ENCODE data around the gene PCGF6. TPM values are rescaled to one million over a fixed set of nuclear protein-coding genes. Genes with fewer than 3 reads are reported as not detected.
"Not testable (repeated sequence)": the region's sequence is repeated elsewhere in the genome, so short reads cannot be mapped to it uniquely, and the experiment has no call there.

Gene PCGF6
- total RNA-seq, 1 experiment from 2014 or later: 11.6 TPM

- intact Hi-C loops (cut with micrococcal nuclease): no loop called here
- no peaks in the 10 kb centered on the region for H3K27me3 ChIP-seq (ENCODE audit: low read length)
- no peaks in the 10 kb centered on the region for H3K36me3 ChIP-seq (ENCODE audit: low read depth, low read length)
- no TSS peak for BruUV-seq (replicated peaks)
- H3K9me2 ChIP-seq (replicated peaks; ENCODE audit: low read length): no peaks in the 10 kb centered on the region
- no peak for ATAC-seq
- peak; percentile 3 for DNase-seq
- H3K9ac ChIP-seq (ENCODE audit: low read length): no peak overlapping the region
- no peaks in the 10 kb centered on the region for H3K4me1 ChIP-seq (ENCODE audit: insufficient read depth, low read length)
- H3K9me3 ChIP-seq (ENCODE audit: low read length): no peaks in the 10 kb centered on the region
- no peaks in the 10 kb centered on the region for H4K20me1 ChIP-seq (ENCODE audit: low read length)
- no peaks in the 10 kb centered on the region for H3K79me2 ChIP-seq (ENCODE audit: low read length)
- no peak overlapping the region for H3K4me2 ChIP-seq (ENCODE audit: low read length)
- H2AFZ ChIP-seq (ENCODE audit: low read length): no peak overlapping the region
- TF ChIP-seq EZH2phosphoT487 (IDR thresholded peaks at IDR 0.05; ENCODE audit: borderline replicate concordance, low read length) (no peak), CTCF (conservative IDR thresholded peaks at IDR 0.05; ENCODE audit: low read depth, low read length) (no peak), EZH2 (IDR thresholded peaks at IDR 0.05; ENCODE audit: low read length, unreplicated experiment) (no peak)
- H3K27ac ChIP-seq (ENCODE audit: low read length): no peak overlapping the region
- ChIA-PET POLR2A (ENCODE audit: unreplicated experiment) (no interaction called here), CTCF (no interaction called here)
- no peaks in the 10 kb centered on the region for H3F3A ChIP-seq (ENCODE audit: low read length, unreplicated experiment)
- no peak overlapping the region for H3K4me3 ChIP-seq (ENCODE audit: low read length)
Observed at GRCh38 chr10:103262229-103262628, 88.7 kb downstream of the PCGF6 start.

- ChIA-PET POLR2A (ENCODE audit: unreplicated experiment) (no interaction called here), CTCF (no interaction called here)
- no peak overlapping the region for H3K27ac ChIP-seq (ENCODE audit: low read length)
- no peak overlapping the region for H3K4me3 ChIP-seq (ENCODE audit: low read length)
- H3K9me3 ChIP-seq (ENCODE audit: low read length): no peaks in the 10 kb centered on the region
- H4K20me1 ChIP-seq (ENCODE audit: low read length): no peaks in the 10 kb centered on the region
- H3K9ac ChIP-seq (ENCODE audit: low read length): no peak overlapping the region
- peaks cover 4% of the 10 kb centered on the region; the same call in 1 of the 2 replicates for H3K4me1 ChIP-seq (ENCODE audit: insufficient read depth, low read length)
- intact Hi-C loops (cut with micrococcal nuclease): no loop called here
- no peaks in the 10 kb centered on the region for H3F3A ChIP-seq (ENCODE audit: low read length, unreplicated experiment)
- H3K4me2 ChIP-seq (ENCODE audit: low read length): no peak overlapping the region
- no peak for ATAC-seq
- no peaks in the 10 kb centered on the region for H3K79me2 ChIP-seq (ENCODE audit: low read length)
- no peaks in the 10 kb centered on the region for H3K9me2 ChIP-seq (replicated peaks; ENCODE audit: low read length)
- H3K36me3 ChIP-seq (ENCODE audit: low read depth, low read length): no peaks in the 10 kb centered on the region
- no peak for TF ChIP-seq EZH2phosphoT487 (IDR thresholded peaks at IDR 0.05; ENCODE audit: borderline replicate concordance, low read length)
- TF ChIP-seq CTCF (conservative IDR thresholded peaks at IDR 0.05; ENCODE audit: low read depth, low read length): no peak
- TF ChIP-seq EZH2 (IDR thresholded peaks at IDR 0.05; ENCODE audit: low read length, unreplicated experiment): no peak
- H2AFZ ChIP-seq (ENCODE audit: low read length): no peak overlapping the region
- no peak for DNase-seq
- no peaks in the 10 kb centered on the region for H3K27me3 ChIP-seq (ENCODE audit: low read length)
- no TSS peak for BruUV-seq (replicated peaks)
Observed at GRCh38 chr10:103259989-103260388, 91.0 kb downstream of the PCGF6 start.

- POLR2A ChIA-PET (ENCODE audit: unreplicated experiment); H3K36me3 ChIP-seq (ENCODE audit: low read depth, low read length); BruUV-seq (replicated peaks); H3K27me3 ChIP-seq (ENCODE audit: low read length); DNase-seq; CTCF ChIA-PET; H3K4me2 ChIP-seq (ENCODE audit: low read length); intact Hi-C loops (cut with micrococcal nuclease); H3K9me3 ChIP-seq (ENCODE audit: low read length); H3F3A ChIP-seq (ENCODE audit: low read length, unreplicated experiment); H4K20me1 ChIP-seq (ENCODE audit: low read length); H3K9me2 ChIP-seq (replicated peaks; ENCODE audit: low read length); H3K4me3 ChIP-seq (ENCODE audit: low read length); ATAC-seq; H3K9ac ChIP-seq (ENCODE audit: low read length); H2AFZ ChIP-seq (ENCODE audit: low read length); H3K27ac ChIP-seq (ENCODE audit: low read length); H3K79me2 ChIP-seq (ENCODE audit: low read length); H3K4me1 ChIP-seq (ENCODE audit: insufficient read depth, low read length): not testable (repeated sequence)
Observed at GRCh38 chr10:103258928-103259327, 92.0 kb downstream of the PCGF6 start.
